GM10248 (cell line): ENCODE results near the gene DCHS2.

Experiments used
- CTCF ChIA-PET: fragments of 300-600 bp; sonication (Branson Sonifier 250); formaldehyde crosslinking; extraction: SDS; loops from one replicate; lab custom pipeline; 2021; ENCODE audit warnings: antibody characterized with exemption; lab: Yijun Ruan, JAX
- POLR2A ChIA-PET: fragments of 350-650 bp; sonication (Branson Sonifier 250); formaldehyde crosslinking; extraction: SDS; loops from one replicate; lab custom pipeline; 2020; ENCODE audit warnings: antibody characterized with exemption; lab: Yijun Ruan, JAX
- DNase-seq: peaks from one replicate; pipeline ENCODE4 v3.0.0; 2012; ENCODE audit errors: extremely low spot score
- CTCF ChIP-seq: IDR thresholded peaks from 2 replicates; pipeline ENCODE4 v1.5.1; 2012; ENCODE audit warnings: mild to moderate bottlenecking, low read depth; ENCODE audit errors: extremely low read depth, missing control alignments, control extremely low read depth

Gene DCHS2

GRCh38 chr4:154254999-154255398, 236.6 kb downstream of the DCHS2 start:
- CTCF ChIA-PET, result interaction anchor here (1.0 kb wide), 1 partner anchor 9 kb away, joined by 3 read pairs; no protein-coding TSS in a partner anchor

GRCh38 chr4:154234576-154234975, 257.0 kb downstream of the DCHS2 start:
- no peak for TF ChIP-seq CTCF
- POLR2A ChIA-PET, result no interaction called here
- CTCF ChIA-PET, result no interaction called here
- DNase-seq, result no peak

More at GRCh38 chr4:154254999-154255398, 236.6 kb downstream of the DCHS2 start:
- POLR2A ChIA-PET, result no interaction called here
- TF ChIP-seq CTCF, result no peak
- DNase-seq, result no peak

- ChIA-PET CTCF (no interaction called here), POLR2A (no interaction called here)
- DNase-seq, result no peak
- no peak for TF ChIP-seq CTCF
Measured at GRCh38 chr4:154231806-154232478, 259.7 kb downstream of the DCHS2 start.

GRCh38 chr4:154230723-154231122, 260.9 kb downstream of the DCHS2 start:
- TF ChIP-seq CTCF, result no peak

GRCh38 chr4:154230091-154230490, 261.5 kb downstream of the DCHS2 start:
- DNase-seq, result no peak
- POLR2A ChIA-PET, result no interaction called here
- no peak for TF ChIP-seq CTCF
- CTCF ChIA-PET, result no interaction called here

More at GRCh38 chr4:154230723-154231122, 260.9 kb downstream of the DCHS2 start:
- no peak for DNase-seq
- CTCF ChIA-PET, result no interaction called here
- POLR2A ChIA-PET, result no interaction called here

- ChIA-PET CTCF (no interaction called here), POLR2A (no interaction called here)
- DNase-seq, result no peak
- no peak for TF ChIP-seq CTCF
Measured at GRCh38 chr4:154222875-154223274, 268.7 kb downstream of the DCHS2 start.
